ENCODE data around the gene BEST4. TPM values are rescaled to one million over a fixed set of nuclear protein-coding genes. Genes with fewer than 3 reads are reported as not detected.
"Not testable (repeated sequence)": the region's sequence is repeated elsewhere in the genome, so short reads cannot be mapped to it uniquely, and the experiment has no call there.

Gene BEST4
- total RNA-seq, 1 donor from 2014 or later = not detected

GRCh38 chr1:44743211-44743610, 44.8 kb downstream of the BEST4 start:
- intact Hi-C loops (cut with DNase I) = no loop called here
- DNase-seq (no peak), ATAC-seq (ENCODE audit: poor library complexity) (no peak)

GRCh38 chr1:44740179-44740617, 47.8 kb downstream of the BEST4 start:
- intact Hi-C loops (cut with DNase I) = no loop called here
- DNase-seq (no peak), ATAC-seq (ENCODE audit: poor library complexity) (no peak)

- intact Hi-C loops (cut with DNase I) = no loop called here
- peak; percentile 98 for DNase-seq
- ATAC-seq (ENCODE audit: poor library complexity) = peak; percentile 100
Observed at GRCh38 chr1:44739307-44740178, 48.4 kb downstream of the BEST4 start, which contains the start of gene KIF2C. Gene KIF2C, plus strand, starts transcription at chr1:44739837. Its CDS starts 96 bp downstream, at chr1:44739933.

GRCh38 chr1:44738953-44739306, 49.0 kb downstream of the BEST4 start:
- not testable (repeated sequence) for ATAC-seq (ENCODE audit: poor library complexity); DNase-seq

GRCh38 chr1:44735992-44736391, 52.0 kb downstream of the BEST4 start:
- ATAC-seq (ENCODE audit: poor library complexity) (no peak), DNase-seq (no peak)
- intact Hi-C loops (cut with DNase I) = no loop called here

More at GRCh38 chr1:44738953-44739306, 49.0 kb downstream of the BEST4 start:
- intact Hi-C loops (cut with DNase I) = not testable (repeated sequence)

GRCh38 chr1:44733784-44734183, 54.2 kb downstream of the BEST4 start:
- ATAC-seq (ENCODE audit: poor library complexity) (no peak), DNase-seq (no peak)
- intact Hi-C loops (cut with DNase I) = no loop called here

Other genes with a start within 250 kb of the BEST4 start
- gene TMEM53, start 113.7 kb downstream of the BEST4 start, total RNA-seq = 8.1 TPM
- gene ARMH1, start 113.5 kb downstream of the BEST4 start, total RNA-seq = 0.83 TPM
- gene RNU5D-1, start 57.0 kb downstream of the BEST4 start, total RNA-seq = not detected
- 1.00 TPM for gene KIF2C, start 48.3 kb downstream of the BEST4 start, total RNA-seq
- gene RPS8, start 12.6 kb downstream of the BEST4 start, total RNA-seq = 674 TPM
- gene PLK3, start 12.2 kb upstream of the BEST4 start, total RNA-seq = 6.2 TPM
- 1.1 TPM for gene DYNLT4, start 19.2 kb upstream of the BEST4 start, total RNA-seq
- 1.9 TPM for gene BTBD19, start 20.4 kb upstream of the BEST4 start, total RNA-seq
- gene PTCH2, start 55.1 kb upstream of the BEST4 start, total RNA-seq = 0.30 TPM
- gene EIF2B3, start 198.4 kb upstream of the BEST4 start, total RNA-seq = 45.0 TPM
- 22.3 TPM for gene HECTD3, start 223.2 kb upstream of the BEST4 start, total RNA-seq
- gene UROD, start 224.1 kb upstream of the BEST4 start, total RNA-seq = 73.4 TPM